ENCODE measurements around the gene ANKRA2.

The ANKRA2 gene

DNA sequence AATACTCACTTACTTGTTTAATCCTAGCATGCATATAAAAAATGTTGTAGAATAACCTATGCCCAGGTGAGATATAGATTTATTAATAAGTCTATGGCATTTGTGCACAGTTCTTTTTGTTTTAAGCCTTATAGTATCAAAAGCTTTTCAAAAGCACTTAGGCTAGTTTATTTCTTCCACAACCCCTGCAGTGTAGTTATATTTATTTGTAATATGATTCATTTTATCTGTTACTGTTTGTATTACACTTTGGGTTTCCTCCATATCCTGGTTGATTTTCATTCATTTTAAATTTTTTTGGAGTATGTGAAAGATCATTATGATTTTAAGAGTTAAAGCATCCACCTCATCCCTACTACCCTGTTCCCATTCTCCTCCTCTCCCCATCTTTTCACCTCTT is 41.8 kb upstream of the ANKRA2 start:
- no peak for TF ChIP-seq EZH2phosphoT487 (conservative IDR thresholded peaks at IDR 0.05; ENCODE audit: low read length)
- TF ChIP-seq, protein P1, sequence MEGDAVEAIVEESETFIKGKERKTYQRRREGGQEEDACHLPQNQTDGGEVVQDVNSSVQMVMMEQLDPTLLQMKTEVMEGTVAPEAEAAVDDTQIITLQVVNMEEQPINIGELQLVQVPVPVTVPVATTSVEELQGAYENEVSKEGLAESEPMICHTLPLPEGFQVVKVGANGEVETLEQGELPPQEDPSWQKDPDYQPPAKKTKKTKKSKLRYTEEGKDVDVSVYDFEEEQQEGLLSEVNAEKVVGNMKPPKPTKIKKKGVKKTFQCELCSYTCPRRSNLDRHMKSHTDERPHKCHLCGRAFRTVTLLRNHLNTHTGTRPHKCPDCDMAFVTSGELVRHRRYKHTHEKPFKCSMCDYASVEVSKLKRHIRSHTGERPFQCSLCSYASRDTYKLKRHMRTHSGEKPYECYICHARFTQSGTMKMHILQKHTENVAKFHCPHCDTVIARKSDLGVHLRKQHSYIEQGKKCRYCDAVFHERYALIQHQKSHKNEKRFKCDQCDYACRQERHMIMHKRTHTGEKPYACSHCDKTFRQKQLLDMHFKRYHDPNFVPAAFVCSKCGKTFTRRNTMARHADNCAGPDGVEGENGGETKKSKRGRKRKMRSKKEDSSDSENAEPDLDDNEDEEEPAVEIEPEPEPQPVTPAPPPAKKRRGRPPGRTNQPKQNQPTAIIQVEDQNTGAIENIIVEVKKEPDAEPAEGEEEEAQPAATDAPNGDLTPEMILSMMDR (IDR thresholded peaks at IDR 0.05; ENCODE audit: insufficient read depth, low read length, poor library complexity, severe bottlenecking), result no peak
- no peaks in the 10 kb centered on the region for H4K20me1 ChIP-seq (ENCODE audit: low read depth, low read length)

DNA sequence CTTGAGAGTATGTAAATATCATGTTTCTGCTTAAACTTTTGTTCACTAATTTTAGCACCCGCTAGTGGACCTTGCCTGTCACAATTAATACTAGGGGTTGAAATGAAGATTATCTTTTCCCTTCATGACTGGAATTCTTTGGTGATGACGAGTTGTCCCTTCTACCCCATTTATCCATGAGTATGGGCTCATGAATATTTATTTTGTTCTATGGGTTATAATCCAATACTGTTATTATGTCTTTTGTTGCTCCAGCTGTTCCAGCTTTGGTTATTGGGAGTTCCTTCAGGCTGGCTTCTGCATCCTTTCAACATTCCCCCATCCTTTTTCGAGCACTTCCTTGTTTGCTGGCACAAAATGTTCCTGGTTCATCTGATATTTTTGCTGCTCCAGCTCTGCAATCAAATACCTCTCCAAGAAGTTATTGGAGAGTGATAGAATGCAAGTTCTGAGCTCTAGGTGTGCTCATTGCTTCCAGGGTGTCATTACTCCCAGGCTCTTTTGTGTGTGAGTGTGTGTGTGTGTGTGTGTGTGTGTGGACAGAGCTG is 40.8 kb upstream of the ANKRA2 start:
- Histone ChIP-seq H3K27me3 (ENCODE audit: low read length) (no peaks in the 10 kb centered on the region), H3K27ac (ENCODE audit: low read depth, low read length) (no peak overlapping the region)

More for the DNA sequence above, 41.8 kb upstream of the ANKRA2 start:
- H3K9me3 ChIP-seq (ENCODE audit: insufficient read depth, low read length), result no peaks in the 10 kb centered on the region
- H3K27ac ChIP-seq (ENCODE audit: low read depth, low read length), result no peak overlapping the region
- no peak overlapping the region for H3K9ac ChIP-seq (ENCODE audit: low read length)
- no peaks in the 10 kb centered on the region; the same call in 1 of the 2 replicates for H3K9me2 ChIP-seq (replicated peaks; ENCODE audit: insufficient read depth, low read length)
- H3K27me3 ChIP-seq (ENCODE audit: low read length), result no peaks in the 10 kb centered on the region
- no peaks in the 10 kb centered on the region for H3F3A ChIP-seq (ENCODE audit: insufficient read depth)
- H3K4me2 ChIP-seq (ENCODE audit: low read depth, low read length, poor library complexity, severe bottlenecking), result no peak overlapping the region
- H2AFZ ChIP-seq (ENCODE audit: low read depth, low read length, severe bottlenecking), result no peak overlapping the region
- H3K4me3 ChIP-seq (ENCODE audit: insufficient read depth, low read length, poor library complexity, severe bottlenecking), result no peak overlapping the region
- H3K36me3 ChIP-seq (ENCODE audit: low read length), result no peaks in the 10 kb centered on the region
- no peaks in the 10 kb centered on the region for H3K79me2 ChIP-seq (ENCODE audit: insufficient read depth, low read length)

DNA sequence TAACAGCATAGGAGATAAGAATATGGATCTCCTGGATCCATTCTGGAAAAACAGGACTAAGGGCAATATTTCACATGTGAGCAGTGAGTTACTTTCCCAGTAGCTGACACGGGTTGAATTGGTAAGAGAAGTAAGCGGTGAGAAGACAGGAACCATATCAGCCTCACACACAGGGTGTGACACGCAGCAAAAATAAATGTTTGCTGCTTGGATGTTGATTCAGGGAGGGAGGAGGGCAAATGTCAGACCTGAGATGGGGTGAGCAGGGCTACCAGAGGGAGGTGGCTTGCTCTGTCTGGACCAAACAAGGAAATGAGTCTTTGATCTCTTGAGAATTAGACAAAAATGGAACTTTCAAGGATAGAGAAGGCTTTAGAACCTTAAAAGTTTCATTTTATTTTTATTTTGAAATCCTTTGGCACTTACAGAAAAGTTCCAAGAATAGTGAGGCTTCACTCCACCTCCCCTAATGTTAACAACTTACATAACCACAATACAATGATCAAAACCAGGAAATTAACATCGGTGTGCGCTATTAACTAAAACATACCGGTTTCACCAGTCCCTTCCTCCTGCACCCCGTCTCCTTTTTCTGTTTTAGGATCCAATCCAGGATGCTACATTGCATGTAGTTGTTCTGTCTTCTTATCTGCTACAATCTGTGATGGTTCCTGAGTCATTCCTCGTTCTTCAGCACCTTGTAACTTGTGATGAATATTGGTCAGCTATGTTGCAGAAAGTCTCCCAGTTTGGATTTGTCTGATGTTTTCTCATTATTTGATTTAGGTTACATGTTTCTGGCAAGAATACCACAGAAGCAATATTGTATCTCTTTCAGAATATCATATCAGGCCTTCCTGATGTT is 40.0 kb upstream of the ANKRA2 start:
- H3F3A ChIP-seq (ENCODE audit: insufficient read depth), result no peaks in the 10 kb centered on the region
- H3K9me2 ChIP-seq (replicated peaks; ENCODE audit: insufficient read depth, low read length), result no peaks in the 10 kb centered on the region
- no peaks in the 10 kb centered on the region for H3K79me2 ChIP-seq (ENCODE audit: insufficient read depth, low read length)
- no peaks in the 10 kb centered on the region for H3K36me3 ChIP-seq (ENCODE audit: low read length)
- no peak for TF ChIP-seq EZH2phosphoT487 (conservative IDR thresholded peaks at IDR 0.05; ENCODE audit: low read length)
- TF ChIP-seq, protein P1 (IDR thresholded peaks at IDR 0.05; ENCODE audit: insufficient read depth, low read length, poor library complexity, severe bottlenecking), result no peak
- H3K27me3 ChIP-seq (ENCODE audit: low read length), result no peaks in the 10 kb centered on the region
- no peak overlapping the region for H3K27ac ChIP-seq (ENCODE audit: low read depth, low read length)
- H3K9ac ChIP-seq (ENCODE audit: low read length), result no peak overlapping the region
- H3K9me3 ChIP-seq (ENCODE audit: insufficient read depth, low read length), result no peaks in the 10 kb centered on the region
- H4K20me1 ChIP-seq (ENCODE audit: low read depth, low read length), result no peaks in the 10 kb centered on the region
- no peak overlapping the region for H3K4me2 ChIP-seq (ENCODE audit: low read depth, low read length, poor library complexity, severe bottlenecking)
- no peak overlapping the region for H3K4me3 ChIP-seq (ENCODE audit: insufficient read depth, low read length, poor library complexity, severe bottlenecking)
- no peak overlapping the region for H2AFZ ChIP-seq (ENCODE audit: low read depth, low read length, severe bottlenecking)

More for the DNA sequence above, 40.8 kb upstream of the ANKRA2 start:
- Histone ChIP-seq H2AFZ (ENCODE audit: low read depth, low read length, severe bottlenecking) (no peak overlapping the region), H3K4me2 (ENCODE audit: low read depth, low read length, poor library complexity, severe bottlenecking) (no peak overlapping the region), H4K20me1 (ENCODE audit: low read depth, low read length) (no peaks in the 10 kb centered on the region), H3K9me2 (replicated peaks; ENCODE audit: insufficient read depth, low read length) (no peaks in the 10 kb centered on the region), H3K9ac (ENCODE audit: low read length) (no peak overlapping the region), H3F3A (ENCODE audit: insufficient read depth) (no peaks in the 10 kb centered on the region), H3K9me3 (ENCODE audit: insufficient read depth, low read length) (no peaks in the 10 kb centered on the region), H3K79me2 (ENCODE audit: insufficient read depth, low read length) (no peaks in the 10 kb centered on the region), H3K4me3 (ENCODE audit: insufficient read depth, low read length, poor library complexity, severe bottlenecking) (no peak overlapping the region), H3K36me3 (ENCODE audit: low read length) (no peaks in the 10 kb centered on the region)
- no peak for TF ChIP-seq EZH2phosphoT487 (conservative IDR thresholded peaks at IDR 0.05; ENCODE audit: low read length)
- TF ChIP-seq, protein P1 (IDR thresholded peaks at IDR 0.05; ENCODE audit: insufficient read depth, low read length, poor library complexity, severe bottlenecking), result no peak
